ENCODE measurements around the gene ATN1.
"Not testable (repeated sequence)": the region's sequence is repeated elsewhere in the genome, so short reads cannot be mapped to it uniquely, and the experiment has no call there.

ATN1 gene

GRCh38 chr12:6904280-6905276, 23.2 kb upstream of the ATN1 start, which contains the start of gene LRRC23:
LRRC23 (plus strand) TSS chr12:6904822; CDS start chr12:6905634, 812 bp downstream.
- peak; percentile 98 for DNase-seq (ENCODE audit: low read depth, low spot score)

- DNase-seq (ENCODE audit: low read depth, low spot score): no peak
These were observed 22.2 kb upstream of the ATN1 start for GRCh38 chr12:6905414-6906040.

GRCh38 chr12:6908141-6908540, 19.6 kb upstream of the ATN1 start:
- DNase-seq (ENCODE audit: low read depth, low spot score): not testable (repeated sequence)

GRCh38 chr12:6909421-6910145, 18.2 kb upstream of the ATN1 start:
- DNase-seq (ENCODE audit: low read depth, low spot score): no peak

GRCh38 chr12:6912164-6912935, 15.4 kb upstream of the ATN1 start:
- DNase-seq (ENCODE audit: low read depth, low spot score): no peak

- DNase-seq (ENCODE audit: low read depth, low spot score): peak; percentile 82
These were observed 13.4 kb upstream of the ATN1 start, which contains the start of gene ENO2 for GRCh38 chr12:6914246-6914946. ENO2 (plus strand) TSS chr12:6914580; CDS start chr12:6915833, 1,253 bp downstream.

- no peak for DNase-seq (ENCODE audit: low read depth, low spot score)
These were observed 12.6 kb upstream of the ATN1 start for GRCh38 chr12:6914947-6915788.

GRCh38 chr12:6915789-6916285, 11.9 kb upstream of the ATN1 start:
- no peak for DNase-seq (ENCODE audit: low read depth, low spot score)

- DNase-seq (ENCODE audit: low read depth, low spot score): no peak
These were observed 11.1 kb upstream of the ATN1 start for GRCh38 chr12:6916426-6917200.

GRCh38 chr12:6917491-6918231, 10.1 kb upstream of the ATN1 start:
- DNase-seq (ENCODE audit: low read depth, low spot score): peak; percentile 68

- DNase-seq (ENCODE audit: low read depth, low spot score): no peak
These were observed 8.2 kb upstream of the ATN1 start for GRCh38 chr12:6919588-6919987.

- no peak for DNase-seq (ENCODE audit: low read depth, low spot score)
These were observed 6.2 kb upstream of the ATN1 start for GRCh38 chr12:6921539-6921938.

GRCh38 chr12:6921996-6922946, 5.5 kb upstream of the ATN1 start:
- no peak for DNase-seq (ENCODE audit: low read depth, low spot score)

- no peak for DNase-seq (ENCODE audit: low read depth, low spot score)
These were observed 4.6 kb upstream of the ATN1 start for GRCh38 chr12:6923003-6923732.

GRCh38 chr12:6923851-6924250, 3.9 kb upstream of the ATN1 start:
- no peak for DNase-seq (ENCODE audit: low read depth, low spot score)

- DNase-seq (ENCODE audit: low read depth, low spot score): no peak
These were observed 2.6 kb upstream of the ATN1 start for GRCh38 chr12:6925239-6925539.
